CD4-positive, alpha-beta T cell (primary cell): ENCODE results near the gene PITX1. TPM values are rescaled to one million over a fixed set of nuclear protein-coding genes. Genes with fewer than 3 reads are reported as not detected.

Source experiments
- ATAC-seq: fragments of 200-7000 bp; cut with Tn5 transposase; one replicate; pipeline ENCODE4 v1.10.0; 2022; ENCODE audit warnings: mild to moderate bottlenecking; ENCODE audit not compliant: poor library complexity
- CTCF ChIA-PET: fragments of 350-600 bp; sonication (Branson Sonifier 250); formaldehyde crosslinking; loops from one replicate; lab custom pipeline; 2021; ENCODE audit warnings: antibody characterized with exemption, inconsistent platforms; lab: Charles Lee
- POLR2A ChIA-PET: fragments of 350-600 bp; sonication (Branson Sonifier 250); formaldehyde crosslinking; loops from one replicate; lab custom pipeline; 2021; ENCODE audit warnings: antibody characterized with exemption, inconsistent platforms; lab: Charles Lee
- DNase-seq, 14 experiments: peaks; one replicate each; pipeline ENCODE4 v3.0.0-alpha.2; 2013 to 2020; ENCODE audit warnings: mixed read lengths in 2 of 14
- H3K27ac ChIP-seq, 2 donors: one replicate each; pipeline versions ENCODE4 v1.5.1 to v1.7.0; 2013; ENCODE audit warnings: low read length in 2 of 2, low read depth in 1 of 2, mild to moderate bottlenecking in 1 of 2
- H3K27me3 ChIP-seq, 2 experiments: 1 replicate in 1 of 2; 2 replicates in 1 of 2; pipeline versions ENCODE4 v1.6.1 to v1.7.0; 2013; ENCODE audit warnings: low read length in 2 of 2, control low read depth in 1 of 2, mild to moderate bottlenecking in 1 of 2, moderate library complexity in 1 of 2; ENCODE audit not compliant: insufficient read depth in 2 of 2, control insufficient read depth in 1 of 2
- H3K36me3 ChIP-seq: one replicate; pipeline ENCODE4 v1.6.1; 2013; ENCODE audit warnings: low read length, control low read depth; ENCODE audit not compliant: insufficient read depth
- H3K4me1 ChIP-seq: one replicate; pipeline ENCODE4 v1.6.1; 2013; ENCODE audit warnings: low read length, control low read depth; ENCODE audit not compliant: insufficient read depth
- H3K4me3 ChIP-seq: one replicate; pipeline ENCODE4 v1.5.1; 2013; ENCODE audit warnings: mild to moderate bottlenecking, low read length, moderate library complexity
- H3K9me3 ChIP-seq, 2 experiments: 1 replicate in 1 of 2; 2 replicates in 1 of 2; pipeline versions ENCODE4 v1.6.1 to v1.7.0; 2013; ENCODE audit warnings: low read length in 2 of 2, mild to moderate bottlenecking in 2 of 2, control low read depth in 1 of 2, moderate library complexity in 1 of 2; ENCODE audit not compliant: control insufficient read depth in 1 of 2, insufficient read depth in 1 of 2
- H3K27ac Mint-ChIP-seq: one replicate; pipeline ENCODE4 v1.8.0; 2020; ENCODE audit warnings: mixed read lengths
- H3K27me3 Mint-ChIP-seq: one replicate; pipeline ENCODE4 v1.8.0; 2021; ENCODE audit warnings: mixed read lengths
- H3K36me3 Mint-ChIP-seq: one replicate; pipeline ENCODE4 v1.8.0; 2021; ENCODE audit warnings: low read depth, mixed read lengths
- H3K4me1 Mint-ChIP-seq: one replicate; pipeline ENCODE4 v1.8.0; 2021; ENCODE audit warnings: low read depth, mixed read lengths
- H3K4me3 Mint-ChIP-seq: one replicate; pipeline ENCODE4 v1.8.0; 2020; ENCODE audit warnings: mild to moderate bottlenecking, mixed read lengths
- H3K9me3 Mint-ChIP-seq: one replicate; pipeline ENCODE4 v1.8.0; 2020; ENCODE audit warnings: mixed read lengths
- CTCF ChIP-seq: fragments of 200-600 bp; IDR thresholded peaks from one replicate; pipeline ENCODE4 v1.8.0; 2022; ENCODE audit warnings: antibody characterized with exemption, mild to moderate bottlenecking
- intact Hi-C, 2 experiments: fragments of 100-400 bp; cut with DNase I in 1 of 2; cut with micrococcal nuclease in 1 of 2; formaldehyde crosslinking; loops; one replicate each; pipeline versions ENCODE4 v1.15.1 to v1.9.0; 2023 to 2025; cut with DNase I, micrococcal nuclease
- total RNA-seq, 174 experiments: library from RNA in 2 of 174; stranded (reverse) in 2 of 174; gene quantifications; one replicate each; pipeline ENCODE4 v1.2.3 and lab custom pipeline; 2021 to 2026

The PITX1 gene
- total RNA-seq, 2 experiments from 2014 or later, result not detected

GRCh38 chr5:135035678-135036030, 1.6 kb upstream of the PITX1 start:
- no peak for TF ChIP-seq CTCF
- H3K27me3 Mint-ChIP-seq, result peaks cover 82% of the 10 kb centered on the region
- DNase-seq (no peak), ATAC-seq (no peak)
- no peak overlapping the region for H3K4me3 Mint-ChIP-seq
- H3K9me3 Mint-ChIP-seq, result no peaks in the 10 kb centered on the region
- no peaks in the 10 kb centered on the region for H3K36me3 Mint-ChIP-seq
- H3K27ac Mint-ChIP-seq, result no peak overlapping the region
- Histone ChIP-seq H3K4me1 (peaks cover 43% of the 10 kb centered on the region), H3K4me3 (no peak overlapping the region), H3K36me3 (no peaks in the 10 kb centered on the region), H3K27me3 (peaks cover 66 to 85% of the 10 kb centered on the region in 2 experiments), H3K9me3 (peaks cover 0 to 33% of the 10 kb centered on the region in 2 experiments), H3K27ac (no peak overlapping the region)
- intact Hi-C loops, result no loop called here
- ChIA-PET CTCF (no interaction called here), POLR2A (no interaction called here)
- H3K4me1 Mint-ChIP-seq, result peaks cover 44% of the 10 kb centered on the region

DNA sequence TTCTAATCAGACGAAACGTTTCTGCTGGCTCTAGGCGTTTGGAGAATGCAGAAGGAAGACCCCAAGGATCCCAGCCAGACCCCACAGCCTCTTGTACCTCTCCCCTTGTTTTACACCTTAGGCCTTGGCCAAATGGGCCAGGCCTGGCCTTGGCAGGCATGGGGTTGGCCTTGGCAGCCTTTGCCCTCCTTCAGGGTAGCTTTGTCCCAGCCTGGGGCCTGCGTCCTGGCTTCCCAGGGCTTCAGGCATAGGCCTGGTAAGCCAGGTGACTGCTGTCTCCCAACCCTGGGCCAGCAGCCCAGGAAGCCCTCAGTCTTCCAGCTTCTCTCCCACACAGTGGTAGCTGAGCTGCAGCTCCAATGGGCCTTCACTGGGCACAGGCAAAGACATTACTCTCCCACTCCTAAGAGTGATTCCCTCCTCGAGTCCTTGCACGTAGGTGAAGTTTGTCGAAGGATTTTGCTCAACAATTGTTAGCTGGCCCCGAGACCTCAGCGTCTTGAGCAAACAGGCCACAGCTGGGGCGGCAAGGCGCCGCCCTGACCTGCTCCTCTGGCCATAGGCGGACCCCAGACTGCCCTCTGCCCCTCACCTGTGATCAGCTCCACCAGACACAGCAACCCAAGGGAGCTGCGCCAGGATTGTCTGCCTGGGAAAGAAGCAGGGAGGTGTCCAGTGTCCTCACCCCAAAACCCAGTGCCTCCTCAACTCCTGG, 1.1 kb upstream of the PITX1 start:
- no peaks in the 10 kb centered on the region for H3K36me3 Mint-ChIP-seq
- H3K4me3 Mint-ChIP-seq, result peak overlapping the region; percentile 83
- Histone ChIP-seq H3K27ac (no peak overlapping the region), H3K27me3 (peaks cover 66 to 85% of the 10 kb centered on the region in 2 experiments), H3K36me3 (no peaks in the 10 kb centered on the region), H3K4me1 (peaks cover 42% of the 10 kb centered on the region), H3K9me3 (peaks cover 0 to 33% of the 10 kb centered on the region in 2 experiments), H3K4me3 (no peak overlapping the region)
- no peak for TF ChIP-seq CTCF
- ChIA-PET CTCF (no interaction called here), POLR2A (no interaction called here)
- DNase-seq, result no peak
- no peak overlapping the region for H3K27ac Mint-ChIP-seq
- no peaks in the 10 kb centered on the region for H3K9me3 Mint-ChIP-seq
- peaks cover 44% of the 10 kb centered on the region for H3K4me1 Mint-ChIP-seq
- intact Hi-C loops, result no loop called here
- ATAC-seq, result no peak
- peaks cover 82% of the 10 kb centered on the region for H3K27me3 Mint-ChIP-seq

DNA sequence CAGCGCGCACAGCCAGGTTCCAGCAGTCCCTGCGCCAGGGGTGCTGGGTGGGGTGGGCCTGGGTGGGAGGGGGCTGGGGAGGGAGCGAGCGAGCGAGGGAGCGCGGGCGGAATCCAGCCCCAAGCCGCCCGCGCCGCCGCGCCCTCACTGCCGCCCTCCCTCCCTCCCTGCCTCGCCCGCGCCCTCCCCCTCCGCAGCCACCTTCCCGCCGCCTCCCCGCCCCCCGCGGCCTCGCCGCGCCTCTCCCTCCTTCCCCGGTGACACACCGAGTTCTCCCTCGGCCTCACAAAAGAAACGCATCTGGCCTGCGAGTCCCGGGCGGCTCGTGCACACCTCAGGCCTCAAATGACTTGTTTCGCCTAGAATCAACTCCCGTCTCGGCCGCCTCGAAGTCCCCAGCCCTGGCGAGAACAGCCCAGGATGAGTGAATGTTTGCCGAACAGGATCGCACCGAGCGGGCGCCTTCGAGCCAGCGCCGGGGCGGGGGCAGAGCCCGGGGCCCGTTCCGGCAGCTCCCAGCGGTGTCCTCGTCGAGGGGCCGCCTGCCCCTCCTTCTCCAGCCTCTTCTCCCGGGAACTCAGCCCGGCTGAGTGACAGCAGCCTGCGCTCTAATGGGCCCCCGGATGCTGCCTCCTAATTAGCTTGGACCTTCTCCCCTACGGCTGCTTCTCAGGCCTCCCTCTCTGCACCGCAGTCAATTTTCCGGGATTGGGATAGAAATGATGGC, 371 bp upstream of the PITX1 start:
- no peak overlapping the region for H3K27ac ChIP-seq
- no peaks in the 10 kb centered on the region for H3K9me3 Mint-ChIP-seq
- no peaks in the 10 kb centered on the region for H3K36me3 Mint-ChIP-seq
- H3K9me3 ChIP-seq, result peaks cover 0 to 32% of the 10 kb centered on the region in 2 experiments
- DNase-seq (peak in 7 of 14 experiments; percentile 11 to 29 (median 15)), ATAC-seq (peak; percentile 28)
- H3K4me3 ChIP-seq, result no peak overlapping the region
- no peak for TF ChIP-seq CTCF
- intact Hi-C loops, result no loop called here
- H3K27me3 Mint-ChIP-seq, result peaks cover 86% of the 10 kb centered on the region
- H3K27ac Mint-ChIP-seq, result no peak overlapping the region
- peak overlapping the region; percentile 88 for H3K4me3 Mint-ChIP-seq
- peaks cover 68 to 85% of the 10 kb centered on the region in 2 experiments for H3K27me3 ChIP-seq
- H3K4me1 Mint-ChIP-seq, result peaks cover 48% of the 10 kb centered on the region
- POLR2A ChIA-PET, result no interaction called here
- peaks cover 36% of the 10 kb centered on the region for H3K4me1 ChIP-seq
- CTCF ChIA-PET, result no interaction called here
- no peaks in the 10 kb centered on the region for H3K36me3 ChIP-seq
